HepG2 (cell line): ENCODE measurements around the gene SUV39H2. TPM values are rescaled to one million over a fixed set of nuclear protein-coding genes. Genes with fewer than 3 reads are reported as not detected.
A peak's percentile ranks its signal among the peaks of the same experiment; 100 is the strongest.

Experiments used
- CEBPB ChIP-seq: IDR thresholded peaks from 2 replicates; pipeline ENCODE4 v1.6.1; 2011; ENCODE audit warnings: low read depth, low read length, improper control_type of control experiment, borderline replicate concordance
- EED ChIP-seq: sonication (generic); formaldehyde crosslinking; IDR thresholded peaks from 2 replicates; pipeline ENCODE4 v1.5.0; 2020; ENCODE audit warnings: mild to moderate bottlenecking, missing genetic modification reagents
- LRRFIP1 ChIP-seq: sonication (generic); formaldehyde crosslinking; conservative IDR thresholded peaks from 2 replicates; pipeline ENCODE4 v1.4.0; 2020; ENCODE audit warnings: missing genetic modification reagents
- PATZ1 ChIP-seq: sonication (generic); formaldehyde crosslinking; IDR thresholded peaks from 2 replicates; pipeline ENCODE4 v1.4.0; 2020; ENCODE audit warnings: missing genetic modification reagents
- RARG ChIP-seq: sonication (generic); formaldehyde crosslinking; IDR thresholded peaks from 2 replicates; pipeline ENCODE4 v1.4.0; 2020; ENCODE audit warnings: low read depth, mild to moderate bottlenecking, missing genetic modification reagents
- SCMH1 ChIP-seq: sonication (generic); formaldehyde crosslinking; IDR thresholded peaks from 2 replicates; pipeline ENCODE4 v1.9.0; 2021; ENCODE audit warnings: missing genetic modification reagents, mild to moderate bottlenecking, borderline replicate concordance
- THAP9 ChIP-seq: sonication (generic); formaldehyde crosslinking; IDR thresholded peaks from 2 replicates; pipeline ENCODE4; 2020; ENCODE audit warnings: missing genetic modification reagents, mild to moderate bottlenecking, borderline replicate concordance
- UBTF ChIP-seq: sonication (generic); formaldehyde crosslinking; IDR thresholded peaks from 2 replicates; pipeline ENCODE4 v1.4.0; 2020; ENCODE audit warnings: mild to moderate bottlenecking, missing genetic modification reagents
- ZBTB34 ChIP-seq: sonication (generic); formaldehyde crosslinking; IDR thresholded peaks from 2 replicates; pipeline ENCODE4 v1.8.0; 2022; ENCODE audit warnings: mild to moderate bottlenecking, missing genetic modification reagents
- ZBTB46 ChIP-seq: sonication (generic); formaldehyde crosslinking; IDR thresholded peaks from 2 replicates; pipeline ENCODE4 v1.4.0; 2020; ENCODE audit warnings: mild to moderate bottlenecking, missing genetic modification reagents, borderline replicate concordance
- ZNF839 ChIP-seq: sonication (generic); formaldehyde crosslinking; IDR thresholded peaks from 2 replicates; pipeline ENCODE4 v1.4.0; 2020; ENCODE audit warnings: missing genetic modification reagents, mild to moderate bottlenecking, borderline replicate concordance
- polyA plus RNA-seq, 8 experiments: library from polyadenylated mRNA; depleted of rRNA in 3 of 8; stranded (reverse) in 7 of 8; unstranded in 1 of 8; fragments of >200 nt; fragmentation: Illumina TruSeq in 4 of 8; extraction: Trizol in 4 of 8; gene quantifications; 2 replicates each; pipeline versions ENCODE4 v1.2.1 to v1.2.3, GENCODE V29; 2011 to 2016; ENCODE audit warnings: low read depth in 4 of 8, missing spikeins in 1 of 8, mixed read lengths in 1 of 8; ENCODE audit not compliant: insufficient read depth in 1 of 8
- total RNA-seq, 5 experiments: library from RNA; depleted of rRNA; stranded (reverse); fragments of >200 nt; fragmentation: Illumina TruSeq; extraction: Trizol; gene quantifications; 2 replicates each; pipeline ENCODE4 v1.2.3, GENCODE V29; 2016; ENCODE audit warnings: low read depth in 1 of 5

Gene SUV39H2
- total and polyA plus RNA-seq, 2 of the 13 experiments (the other 11 are each of a cell fraction or from before 2014, with no cell fraction given) = 9.0 to 44.3 TPM

- no peak for TF ChIP-seq LRRFIP1 (CRISPR knock-in tag)
- TF ChIP-seq ZNF839 = peak; percentile 81; the same call in 1 of the 2 replicates
- TF ChIP-seq ZBTB34 = no peak
- TF ChIP-seq RARG (CRISPR knock-in tag) = no peak
- TF ChIP-seq SCMH1 (CRISPR knock-in tag) = no peak
- TF ChIP-seq CEBPB = peak; percentile 90
- TF ChIP-seq PATZ1 = peak; percentile 56
- TF ChIP-seq UBTF = peak; percentile 67; the same call in 1 of the 2 replicates
- TF ChIP-seq EED = peak; percentile 30; the same call in 1 of the 2 replicates
- 0 out of 2 replicates have a peak, but pooled peaks have one; percentile 27 for TF ChIP-seq ZBTB46
- TF ChIP-seq THAP9 (CRISPR knock-in tag) = 0 out of 2 replicates have a peak, but pooled peaks have one; percentile 24
These were observed 40.7 kb upstream of the SUV39H2 start, which contains the start of the genes CDNF, HSPA14 and MSANTD7 (continued) for GRCh38 chr10:14837757-14838581.
